GM12878 (cell line): ENCODE results near the gene COX11. TPM values are rescaled to one million over a fixed set of nuclear protein-coding genes. Genes with fewer than 3 reads are reported as not detected.

ENCODE experiments used
- ATF7 ChIP-seq: fragments of 450-650 bp; IDR thresholded peaks from 2 replicates; pipeline ENCODE4 v1.6.1; 2016; ENCODE audit warnings: low read depth, mild to moderate bottlenecking
- CHD4 ChIP-seq: fragments of 200-600 bp; sonication (generic); IDR thresholded peaks from 2 replicates; pipeline ENCODE4 v1.6.1; 2016; ENCODE audit warnings: mild to moderate bottlenecking
- HDAC2 ChIP-seq: fragments of 200-600 bp; sonication (generic); IDR thresholded peaks from 2 replicates; pipeline ENCODE4 v1.6.1; 2017
- JUNB ChIP-seq: IDR thresholded peaks from 2 replicates; pipeline ENCODE4 v1.6.1; 2016; ENCODE audit warnings: antibody characterized with exemption, mild to moderate bottlenecking
- NR2C2 ChIP-seq: IDR thresholded peaks from 2 replicates; pipeline ENCODE4 v1.6.1; 2011; ENCODE audit warnings: borderline replicate concordance, low read depth; ENCODE audit not compliant: control insufficient read depth, insufficient read length
- SMARCA5 ChIP-seq: fragments of 450-650 bp; IDR thresholded peaks from 2 replicates; pipeline ENCODE4 v1.6.1; 2017; ENCODE audit warnings: mild to moderate bottlenecking
- ZNF24 ChIP-seq: fragments of 450-650 bp; IDR thresholded peaks from 2 replicates; pipeline ENCODE4 v1.6.1; 2017; ENCODE audit warnings: antibody characterized with exemption, mild to moderate bottlenecking
- ZNF592 ChIP-seq: fragments of 450-650 bp; IDR thresholded peaks from 2 replicates; pipeline ENCODE4 v1.6.1; 2017; ENCODE audit warnings: mild to moderate bottlenecking, moderate library complexity
- ZZZ3 ChIP-seq: IDR thresholded peaks from 2 replicates; pipeline ENCODE4 v1.6.1; 2011; ENCODE audit warnings: low read depth; ENCODE audit not compliant: control insufficient read depth, insufficient read length
- polyA plus RNA-seq, 11 experiments: library from polyadenylated mRNA; depleted of rRNA in 4 of 11; unstranded in 6 of 11; stranded (reverse) in 5 of 11; fragments of >200 nt; fragmentation: Nextera tagmentation in 4 of 11; fragmentation: Illumina TruSeq in 1 of 11; extraction: Ambion mirVana in 4 of 11; extraction: Trizol in 1 of 11; gene quantifications; 1 replicate in 1 of 11; 2 replicates in 10 of 11; pipeline versions ENCODE4 v1.2.1 to v1.2.3, GENCODE V29; 2011 to 2016; ENCODE audit warnings: inconsistent platforms in 2 of 11, missing spikeins in 2 of 11, low read depth in 1 of 11
- total RNA-seq, 4 experiments: library from RNA; depleted of rRNA in 3 of 4; stranded (reverse); fragments of >200 nt in 3 of 4; fragmentation: Illumina TruSeq in 1 of 4; extraction: Trizol in 1 of 4; gene quantifications; 2 replicates each; pipeline versions ENCODE4 v1.2.1 to v1.2.3, GENCODE V29; 2013 to 2021
- TF ChIP-seq, protein P1 (sequence below): IDR thresholded peaks from 2 replicates; pipeline ENCODE4 v1.6.1; 2011; ENCODE audit warnings: borderline replicate concordance, low read depth, mild to moderate bottlenecking, moderate library complexity, mixed read lengths, low read length; ENCODE audit not compliant: insufficient read depth; ENCODE audit errors: extremely low read length
- TF ChIP-seq, protein P2 (sequence below): fragments of 450-650 bp; formaldehyde crosslinking; IDR thresholded peaks from 2 replicates; pipeline ENCODE4 v1.5.0; 2022; ENCODE audit warnings: mild to moderate bottlenecking, missing genetic modification characterization
- TF ChIP-seq, protein P3 (sequence below): IDR thresholded peaks from 2 replicates; pipeline ENCODE4 v1.6.1; 2012; ENCODE audit warnings: improper control_type of control experiment, low read depth, low read length; ENCODE audit not compliant: insufficient replicate concordance

COX11 gene
- total and polyA plus RNA-seq, 10 of the 15 experiments (the other 5 are each of a cell fraction or from before 2014, with no cell fraction given), result 13.8 to 69.4 (median 50.8) TPM

- TF ChIP-seq, protein P1, sequence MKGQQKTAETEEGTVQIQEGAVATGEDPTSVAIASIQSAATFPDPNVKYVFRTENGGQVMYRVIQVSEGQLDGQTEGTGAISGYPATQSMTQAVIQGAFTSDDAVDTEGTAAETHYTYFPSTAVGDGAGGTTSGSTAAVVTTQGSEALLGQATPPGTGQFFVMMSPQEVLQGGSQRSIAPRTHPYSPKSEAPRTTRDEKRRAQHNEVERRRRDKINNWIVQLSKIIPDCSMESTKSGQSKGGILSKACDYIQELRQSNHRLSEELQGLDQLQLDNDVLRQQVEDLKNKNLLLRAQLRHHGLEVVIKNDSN, result no peak
- TF ChIP-seq SMARCA5, result peak; percentile 44; the same call in 1 of the 2 replicates
- TF ChIP-seq, protein P2, sequence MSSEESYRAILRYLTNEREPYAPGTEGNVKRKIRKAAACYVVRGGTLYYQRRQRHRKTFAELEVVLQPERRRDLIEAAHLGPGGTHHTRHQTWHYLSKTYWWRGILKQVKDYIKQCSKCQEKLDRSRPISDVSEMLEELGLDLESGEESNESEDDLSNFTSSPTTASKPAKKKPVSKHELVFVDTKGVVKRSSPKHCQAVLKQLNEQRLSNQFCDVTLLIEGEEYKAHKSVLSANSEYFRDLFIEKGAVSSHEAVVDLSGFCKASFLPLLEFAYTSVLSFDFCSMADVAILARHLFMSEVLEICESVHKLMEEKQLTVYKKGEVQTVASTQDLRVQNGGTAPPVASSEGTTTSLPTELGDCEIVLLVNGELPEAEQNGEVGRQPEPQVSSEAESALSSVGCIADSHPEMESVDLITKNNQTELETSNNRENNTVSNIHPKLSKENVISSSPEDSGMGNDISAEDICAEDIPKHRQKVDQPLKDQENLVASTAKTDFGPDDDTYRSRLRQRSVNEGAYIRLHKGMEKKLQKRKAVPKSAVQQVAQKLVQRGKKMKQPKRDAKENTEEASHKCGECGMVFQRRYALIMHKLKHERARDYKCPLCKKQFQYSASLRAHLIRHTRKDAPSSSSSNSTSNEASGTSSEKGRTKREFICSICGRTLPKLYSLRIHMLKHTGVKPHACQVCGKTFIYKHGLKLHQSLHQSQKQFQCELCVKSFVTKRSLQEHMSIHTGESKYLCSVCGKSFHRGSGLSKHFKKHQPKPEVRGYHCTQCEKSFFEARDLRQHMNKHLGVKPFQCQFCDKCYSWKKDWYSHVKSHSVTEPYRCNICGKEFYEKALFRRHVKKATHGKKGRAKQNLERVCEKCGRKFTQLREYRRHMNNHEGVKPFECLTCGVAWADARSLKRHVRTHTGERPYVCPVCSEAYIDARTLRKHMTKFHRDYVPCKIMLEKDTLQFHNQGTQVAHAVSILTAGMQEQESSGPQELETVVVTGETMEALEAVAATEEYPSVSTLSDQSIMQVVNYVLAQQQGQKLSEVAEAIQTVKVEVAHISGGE, result no peak
- no peak for TF ChIP-seq NR2C2
- TF ChIP-seq ZZZ3, result no peak
- TF ChIP-seq, protein P3, sequence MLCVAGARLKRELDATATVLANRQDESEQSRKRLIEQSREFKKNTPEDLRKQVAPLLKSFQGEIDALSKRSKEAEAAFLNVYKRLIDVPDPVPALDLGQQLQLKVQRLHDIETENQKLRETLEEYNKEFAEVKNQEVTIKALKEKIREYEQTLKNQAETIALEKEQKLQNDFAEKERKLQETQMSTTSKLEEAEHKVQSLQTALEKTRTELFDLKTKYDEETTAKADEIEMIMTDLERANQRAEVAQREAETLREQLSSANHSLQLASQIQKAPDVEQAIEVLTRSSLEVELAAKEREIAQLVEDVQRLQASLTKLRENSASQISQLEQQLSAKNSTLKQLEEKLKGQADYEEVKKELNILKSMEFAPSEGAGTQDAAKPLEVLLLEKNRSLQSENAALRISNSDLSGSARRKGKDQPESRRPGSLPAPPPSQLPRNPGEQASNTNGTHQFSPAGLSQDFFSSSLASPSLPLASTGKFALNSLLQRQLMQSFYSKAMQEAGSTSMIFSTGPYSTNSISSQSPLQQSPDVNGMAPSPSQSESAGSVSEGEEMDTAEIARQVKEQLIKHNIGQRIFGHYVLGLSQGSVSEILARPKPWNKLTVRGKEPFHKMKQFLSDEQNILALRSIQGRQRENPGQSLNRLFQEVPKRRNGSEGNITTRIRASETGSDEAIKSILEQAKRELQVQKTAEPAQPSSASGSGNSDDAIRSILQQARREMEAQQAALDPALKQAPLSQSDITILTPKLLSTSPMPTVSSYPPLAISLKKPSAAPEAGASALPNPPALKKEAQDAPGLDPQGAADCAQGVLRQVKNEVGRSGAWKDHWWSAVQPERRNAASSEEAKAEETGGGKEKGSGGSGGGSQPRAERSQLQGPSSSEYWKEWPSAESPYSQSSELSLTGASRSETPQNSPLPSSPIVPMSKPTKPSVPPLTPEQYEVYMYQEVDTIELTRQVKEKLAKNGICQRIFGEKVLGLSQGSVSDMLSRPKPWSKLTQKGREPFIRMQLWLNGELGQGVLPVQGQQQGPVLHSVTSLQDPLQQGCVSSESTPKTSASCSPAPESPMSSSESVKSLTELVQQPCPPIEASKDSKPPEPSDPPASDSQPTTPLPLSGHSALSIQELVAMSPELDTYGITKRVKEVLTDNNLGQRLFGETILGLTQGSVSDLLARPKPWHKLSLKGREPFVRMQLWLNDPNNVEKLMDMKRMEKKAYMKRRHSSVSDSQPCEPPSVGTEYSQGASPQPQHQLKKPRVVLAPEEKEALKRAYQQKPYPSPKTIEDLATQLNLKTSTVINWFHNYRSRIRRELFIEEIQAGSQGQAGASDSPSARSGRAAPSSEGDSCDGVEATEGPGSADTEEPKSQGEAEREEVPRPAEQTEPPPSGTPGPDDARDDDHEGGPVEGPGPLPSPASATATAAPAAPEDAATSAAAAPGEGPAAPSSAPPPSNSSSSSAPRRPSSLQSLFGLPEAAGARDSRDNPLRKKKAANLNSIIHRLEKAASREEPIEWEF, result peak; percentile 33
- TF ChIP-seq HDAC2, result no peak
- TF ChIP-seq ZNF592, result no peak
- TF ChIP-seq ATF7, result no peak
- TF ChIP-seq JUNB, result no peak
- no peak for TF ChIP-seq ZNF24
- no peak for TF ChIP-seq CHD4
Measured at GRCh38 chr17:54968262-54968987, at the start of gene COX11, which contains the start of gene STXBP4 (continued).
